K562 (cell line): ENCODE measurements around the gene CST7. TPM values are rescaled to one million over a fixed set of nuclear protein-coding genes. Genes with fewer than 3 reads are reported as not detected.

ENCODE experiments used
- ATAC-seq: fragments of 200-7000 bp; cut with Tn5 transposase; 3 replicates; pipeline ENCODE4 v1.9.1; 2020; ENCODE audit warnings: moderate library complexity
- BruUV-seq: library from RNA; stranded (reverse); fragments of 400-500 nt; replicated peaks from 2 replicates; lab custom pipeline; 2021; lab: Mats Ljungman, UMichigan
- CTCF ChIA-PET: fragments of 300-600 bp; formaldehyde crosslinking; extraction: SDS; loops from one replicate; lab custom pipeline; 2021; ENCODE audit warnings: low intra/inter-chr PET ratio; lab: Yijun Ruan, JAX
- POLR2A ChIA-PET: fragments of 300-600, 350-650 bp; sonication (Branson Sonifier 250); formaldehyde crosslinking; extraction: SDS; loops from one replicate; lab custom pipeline; 2021; ENCODE audit warnings: antibody characterized with exemption, inconsistent platforms; lab: Yijun Ruan, JAX
- DNase-seq, 4 experiments: peaks; one replicate each; pipeline versions ENCODE4 v3.0.0 to v3.0.0-alpha.2; 2011 to 2018; ENCODE audit warnings: low spot score in 3 of 4, mixed read lengths in 3 of 4; ENCODE audit errors: extremely low read depth in 1 of 4
- FAIRE-seq: peaks from 2 replicates; lab custom pipeline; 2011; peaks lifted over from hg19 to GRCh38; lab: Jason Lieb, UNC
- H2AFZ ChIP-seq: 2 replicates; pipeline ENCODE4 v1.6.0; 2011; ENCODE audit warnings: low read depth, low read length, control low read depth, inconsistent platforms
- H3K27ac ChIP-seq: fragments of 200-600 bp; 3 replicates; pipeline ENCODE4 v1.8.0; 2011; ENCODE audit warnings: low read depth, mild to moderate bottlenecking, control low read depth, inconsistent platforms, low read length, moderate library complexity, mixed read lengths; ENCODE audit errors: extremely low read depth
- H3K27me3 ChIP-seq, 2 experiments: fragments of 300-600 bp in 1 of 2; 2 replicates in 1 of 2; 3 replicates in 1 of 2; pipeline versions ENCODE4 v1.6.0 to v1.8.0; 2011; ENCODE audit warnings: inconsistent platforms in 2 of 2, low read length in 2 of 2, mild to moderate bottlenecking in 1 of 2, mixed read lengths in 1 of 2, moderate library complexity in 1 of 2; ENCODE audit not compliant: control insufficient read depth in 2 of 2, insufficient read depth in 2 of 2
- H3K36me3 ChIP-seq: fragments of 300-600 bp; 3 replicates; pipeline ENCODE4 v1.8.0; 2011; ENCODE audit warnings: mild to moderate bottlenecking, low read length, inconsistent platforms; ENCODE audit not compliant: control insufficient read depth, insufficient read depth
- H3K4me1 ChIP-seq, 2 experiments: fragments of 200-600 bp in 1 of 2; replicated peaks in 1 of 2; 2 replicates in 1 of 2; 3 replicates in 1 of 2; pipeline versions ENCODE4 v1.5.1 to v1.8.0; 2011; ENCODE audit warnings: inconsistent platforms in 2 of 2, low read length in 2 of 2, mild to moderate bottlenecking in 1 of 2, mixed read lengths in 1 of 2, moderate library complexity in 1 of 2; ENCODE audit not compliant: control insufficient read depth in 2 of 2, insufficient read depth in 2 of 2
- H3K4me2 ChIP-seq: 2 replicates; pipeline ENCODE4 v1.6.1; 2011; ENCODE audit warnings: low read length, control low read depth, inconsistent platforms, mixed read lengths; ENCODE audit not compliant: insufficient read depth
- H3K4me3 ChIP-seq: fragments of 200-600 bp; sonication (generic), shearing (Covaris generic); 2 replicates; pipeline ENCODE4 v1.5.1; 2016; ENCODE audit warnings: control low read depth, inconsistent platforms
- H3K79me2 ChIP-seq: fragments of 200-600 bp; 3 replicates; pipeline ENCODE4 v1.8.0; 2011; ENCODE audit warnings: low read length, inconsistent platforms; ENCODE audit not compliant: control insufficient read depth, insufficient read depth
- H3K9ac ChIP-seq, 2 experiments: 2 replicates each; pipeline versions ENCODE4 v1.6.0 to v1.6.1; 2011; ENCODE audit warnings: low read depth in 2 of 2, low read length in 2 of 2, control low read depth in 1 of 2, inconsistent platforms in 1 of 2, mild to moderate bottlenecking in 1 of 2, mixed read lengths in 1 of 2; ENCODE audit not compliant: insufficient read depth in 1 of 2
- H3K9me1 ChIP-seq: one replicate; pipeline ENCODE4 v1.6.0; 2011; ENCODE audit warnings: inconsistent platforms, mild to moderate bottlenecking, low read length, moderate library complexity; ENCODE audit not compliant: control insufficient read depth, insufficient read depth
- H3K9me3 ChIP-seq: replicated peaks from 2 replicates; pipeline ENCODE4 v1.5.1; 2011; ENCODE audit warnings: low read depth, low read length, inconsistent platforms; ENCODE audit not compliant: control insufficient read depth, insufficient read depth
- H4K20me1 ChIP-seq: replicated peaks from 2 replicates; pipeline ENCODE4 v1.6.1; 2011; ENCODE audit warnings: low read length, inconsistent platforms, mixed read lengths; ENCODE audit not compliant: control insufficient read depth, insufficient read depth
- GABPB2 ChIP-seq: fragments of 250-450 bp; sonication (Bioruptor Pico); conservative IDR thresholded peaks from 2 replicates; pipeline ENCODE4 v1.5.1; 2021; ENCODE audit warnings: mild to moderate bottlenecking
- HDAC6 ChIP-seq: IDR thresholded peaks from 2 replicates; pipeline ENCODE4 v1.6.1; 2012; ENCODE audit warnings: low read depth, mild to moderate bottlenecking, control low read depth, inconsistent platforms, low read length, moderate library complexity
- ZNF830 ChIP-seq: fragments of 250-450 bp; sonication (Bioruptor Pico); IDR thresholded peaks from 2 replicates; pipeline ENCODE4 v1.5.0; 2021; ENCODE audit warnings: mild to moderate bottlenecking
- WGBS: fragments of 100-300 bp; shearing (Covaris generic); methylation state at CpG from one replicate; pipeline ENCODE4 v1.1.6; 2016; ENCODE audit warnings: low coverage, mixed read lengths; ENCODE audit not compliant: insufficient coverage; ENCODE audit errors: missing lambda C conversion rate; 5-methylcytosine and 5-hydroxymethylcytosine counted together
- in situ Hi-C: fragments of 300-500 bp; cut with MboI; formaldehyde crosslinking; loops from 4 replicates; pipeline ENCODE4 v1.15.0; 2018; ENCODE audit warnings: inconsistent platforms, mixed read lengths
- intact Hi-C: fragments of 100-400 bp; cut with micrococcal nuclease; formaldehyde crosslinking; loops from 2 replicates; pipeline ENCODE4 v1.14.2; 2022
- polyA plus RNA-seq, 8 experiments: library from polyadenylated mRNA; depleted of rRNA in 4 of 8; stranded (reverse) in 5 of 8; unstranded in 3 of 8; fragments of >200 nt; fragmentation: Nextera tagmentation in 2 of 8; fragmentation: Illumina TruSeq in 1 of 8; extraction: Ambion mirVana in 2 of 8; extraction: Trizol in 1 of 8; gene quantifications; 2 replicates each; pipeline versions ENCODE4 v1.2.1 to v1.2.3, GENCODE V29; 2011 to 2014; ENCODE audit warnings: inconsistent platforms in 1 of 8, missing spikeins in 1 of 8
- total RNA-seq, 7 experiments: library from RNA; depleted of rRNA in 6 of 7; stranded (reverse); fragments of >200 nt in 6 of 7; fragmentation: Illumina TruSeq in 2 of 7; extraction: Trizol in 2 of 7; gene quantifications; 2 replicates each; pipeline versions ENCODE4 v1.2.1 to v1.2.3, GENCODE V29; 2011 to 2021; ENCODE audit warnings: low replicate concordance in 1 of 7

Gene CST7
- total and polyA plus RNA-seq, 9 of the 15 experiments (the other 6 are each of a cell fraction or from before 2014, with no cell fraction given): not detected

GRCh38 chr20:24994186-24994465 is 45.1 kb downstream of the CST7 start:
- FAIRE-seq (no peak), DNase-seq (no peak), ATAC-seq (no peak)
- Histone ChIP-seq H3K27ac (no peak overlapping the region), H3K4me1 (peaks cover 10 to 11% of the 10 kb centered on the region in 2 experiments; a peak in 4 of 5 replicates), H3K9me3 (no peaks in the 10 kb centered on the region), H3K36me3 (peaks cover 3% of the 10 kb centered on the region; the same call in 1 of the 3 replicates), H4K20me1 (peaks cover 4% of the 10 kb centered on the region; the same call in 1 of the 2 replicates), H3K79me2 (peaks cover 18% of the 10 kb centered on the region), H3K9me1 (no peaks in the 10 kb centered on the region), H3K4me2 (no peak overlapping the region), H3K4me3 (no peak overlapping the region), H3K9ac (no peak overlapping the region), H3K27me3 (peaks cover 0 to 7% of the 10 kb centered on the region in 2 experiments; a peak in 3 of 5 replicates), H2AFZ (peak overlapping the region; percentile 58; the same call in 1 of the 2 replicates)
- BruUV-seq: no TSS peak
- TF ChIP-seq GABPB2 (no peak), ZNF830 (CRISPR knock-in tag) (no peak), HDAC6 (no peak)
- in situ Hi-C loops (loop anchor here (5.0 kb wide), 1 partner anchor 68 kb away; no protein-coding TSS in a partner anchor), intact Hi-C loops (loop anchor here (1.0 to 10.0 kb wide), 4 partner anchors 71 to 401 kb away; partner anchors contain the start of gene ABHD12)
- WGBS: 38% methylated on average over 1 of the region's 1 CpG
- ChIA-PET CTCF (interaction anchor here (2.0 to 3.8 kb wide), 2 partner anchors 71 to 185 kb away, joined by 12 to 34 read pairs; no protein-coding TSS in a partner anchor), POLR2A (no interaction called here)
